GM19238 (cell line): Measurements from ENCODE around the gene SGIP1.

ENCODE experiments used
- DNase-seq: peaks from one replicate; pipeline ENCODE4 v3.0.0; 2011; ENCODE audit warnings: low spot score; ENCODE audit not compliant: insufficient read length

The SGIP1 gene

DNA sequence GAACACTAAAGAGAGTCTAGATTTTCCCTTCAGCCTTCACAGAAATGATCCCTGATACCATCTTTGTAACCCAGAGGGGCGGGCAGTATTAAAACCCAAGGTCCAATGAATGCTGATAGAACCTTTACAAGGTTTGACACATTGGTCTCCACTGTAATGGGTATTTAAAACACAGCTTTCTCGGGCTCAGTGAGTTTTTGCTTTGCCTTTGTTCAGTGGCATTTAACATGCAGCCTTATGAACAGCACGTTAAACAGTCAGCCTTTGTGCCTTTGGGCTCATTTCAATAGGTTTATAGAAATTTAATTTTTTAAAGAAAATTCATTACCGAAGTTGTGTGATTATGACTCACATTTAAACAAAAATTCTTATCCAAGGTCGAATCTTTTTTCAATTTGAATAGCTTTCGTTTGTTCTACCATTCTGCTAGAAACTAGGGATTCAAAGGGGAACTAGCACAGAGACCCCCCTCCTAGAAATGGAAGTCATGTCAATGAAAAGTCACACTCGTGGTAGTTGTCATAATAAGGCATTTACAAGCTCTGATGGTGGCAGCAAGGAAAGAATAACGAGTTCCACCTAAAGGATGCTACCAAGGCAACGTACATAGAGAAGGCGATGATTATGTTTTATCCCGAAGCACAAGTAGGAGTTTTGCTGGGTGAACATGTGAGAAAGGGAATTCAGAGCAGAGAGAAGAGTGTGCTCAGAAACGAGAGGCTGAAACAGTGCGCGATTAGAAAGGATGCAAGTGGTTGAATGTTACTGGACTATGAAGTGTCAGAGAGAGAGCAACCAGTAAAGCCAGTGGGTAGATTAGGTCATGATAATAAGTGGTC lies 66.2 kb downstream of the SGIP1 start:
- DNase-seq, result no peak

DNA sequence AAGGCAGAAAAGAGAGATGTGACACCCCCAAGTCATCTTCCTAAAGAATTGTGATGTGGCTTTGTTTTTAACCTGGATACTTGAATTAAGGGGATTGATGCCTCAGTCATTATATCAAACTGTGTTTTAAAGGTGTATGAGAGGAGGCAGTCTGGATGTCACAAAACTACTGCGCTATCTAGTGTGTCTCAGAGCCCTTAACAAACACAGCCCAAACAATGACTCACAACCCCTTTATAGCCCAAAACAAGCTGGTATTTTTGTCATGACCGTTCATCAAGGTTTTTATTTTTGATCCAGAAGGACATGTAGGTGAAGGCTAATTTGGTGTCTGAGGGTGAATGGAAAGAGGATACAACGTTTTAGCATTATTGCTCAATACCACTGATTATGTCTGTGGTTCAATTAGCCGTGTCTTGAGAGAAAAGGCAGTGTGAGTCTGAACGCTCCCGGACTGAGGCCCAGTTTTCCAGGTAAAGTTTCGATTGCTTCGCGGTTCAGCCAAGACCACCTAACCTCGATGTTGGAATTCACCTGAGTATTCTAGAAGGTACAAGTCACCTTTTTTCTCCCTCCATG lies 71.6 kb downstream of the SGIP1 start:
- DNase-seq, result no peak

DNA sequence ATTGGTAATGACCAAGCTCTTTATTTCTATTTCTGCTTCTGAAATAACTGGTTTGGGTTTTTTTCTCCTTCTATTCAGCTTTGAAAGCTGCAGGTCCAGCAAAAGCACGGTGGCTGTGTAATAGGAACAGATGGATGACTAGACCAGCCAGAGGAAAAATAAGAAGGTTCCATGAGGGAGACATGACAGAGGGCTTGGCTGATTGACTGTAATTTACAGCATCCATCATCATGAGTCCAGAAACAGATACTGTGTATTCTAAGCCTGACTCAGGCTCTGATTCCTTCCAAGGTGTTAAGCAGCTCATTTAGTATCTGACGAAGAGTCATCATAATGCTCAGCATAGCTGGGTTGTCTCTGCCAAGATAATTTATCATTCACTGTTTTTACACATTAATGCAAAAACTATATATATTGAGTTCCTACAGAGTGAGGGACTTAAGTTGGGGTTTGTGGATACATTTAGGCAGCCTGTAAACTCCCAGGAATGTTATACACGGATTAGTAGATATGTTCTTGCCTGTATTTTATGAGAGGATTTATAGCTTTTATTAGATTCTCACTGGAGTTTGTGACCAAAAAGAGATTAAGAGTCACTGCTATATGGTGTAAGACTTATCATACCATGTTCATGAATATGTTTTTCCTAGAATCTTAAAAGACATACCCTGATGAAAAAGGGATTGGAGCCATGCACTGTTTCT lies 72.6 kb downstream of the SGIP1 start:
- no peak for DNase-seq

DNA sequence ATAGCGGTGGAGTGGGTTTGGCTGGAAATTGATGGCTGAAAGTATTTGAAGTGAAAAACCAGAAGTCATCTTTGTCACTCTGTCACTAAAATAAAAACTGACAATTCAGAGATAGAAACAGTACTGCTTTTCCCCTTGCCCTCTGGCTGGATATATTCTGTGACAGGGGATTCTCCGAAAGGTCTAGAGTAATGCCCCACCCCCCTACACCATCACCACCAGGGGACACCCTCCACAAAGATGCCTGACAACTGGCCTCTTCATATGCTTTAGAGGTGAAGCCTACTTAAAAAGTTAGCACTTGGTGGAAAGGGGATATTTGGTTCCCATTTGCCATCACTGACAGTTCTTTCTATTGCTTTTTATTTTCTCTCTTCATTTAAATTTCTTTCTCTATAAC lies 73.5 kb downstream of the SGIP1 start:
- DNase-seq, result no peak

DNA sequence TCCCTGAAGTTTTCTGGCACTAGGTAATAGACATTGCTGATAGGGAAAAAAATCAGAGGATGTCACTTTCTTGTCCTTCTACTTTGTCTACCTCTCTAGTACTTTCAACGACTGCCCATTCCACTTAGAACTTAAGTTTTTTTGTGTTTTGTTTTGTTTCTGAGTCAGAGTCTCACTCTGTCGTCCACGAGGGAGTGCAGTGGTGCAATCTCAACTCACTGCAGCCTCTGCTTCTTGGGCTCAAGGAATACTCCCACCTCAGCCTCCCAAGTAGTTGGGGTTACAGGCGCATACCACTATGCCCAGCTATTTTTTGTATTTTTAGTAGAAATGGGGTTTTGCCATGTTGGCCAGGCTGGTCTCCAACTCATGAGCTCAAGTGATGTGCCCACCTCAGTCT lies 79.2 kb downstream of the SGIP1 start:
- DNase-seq, result no peak

DNA sequence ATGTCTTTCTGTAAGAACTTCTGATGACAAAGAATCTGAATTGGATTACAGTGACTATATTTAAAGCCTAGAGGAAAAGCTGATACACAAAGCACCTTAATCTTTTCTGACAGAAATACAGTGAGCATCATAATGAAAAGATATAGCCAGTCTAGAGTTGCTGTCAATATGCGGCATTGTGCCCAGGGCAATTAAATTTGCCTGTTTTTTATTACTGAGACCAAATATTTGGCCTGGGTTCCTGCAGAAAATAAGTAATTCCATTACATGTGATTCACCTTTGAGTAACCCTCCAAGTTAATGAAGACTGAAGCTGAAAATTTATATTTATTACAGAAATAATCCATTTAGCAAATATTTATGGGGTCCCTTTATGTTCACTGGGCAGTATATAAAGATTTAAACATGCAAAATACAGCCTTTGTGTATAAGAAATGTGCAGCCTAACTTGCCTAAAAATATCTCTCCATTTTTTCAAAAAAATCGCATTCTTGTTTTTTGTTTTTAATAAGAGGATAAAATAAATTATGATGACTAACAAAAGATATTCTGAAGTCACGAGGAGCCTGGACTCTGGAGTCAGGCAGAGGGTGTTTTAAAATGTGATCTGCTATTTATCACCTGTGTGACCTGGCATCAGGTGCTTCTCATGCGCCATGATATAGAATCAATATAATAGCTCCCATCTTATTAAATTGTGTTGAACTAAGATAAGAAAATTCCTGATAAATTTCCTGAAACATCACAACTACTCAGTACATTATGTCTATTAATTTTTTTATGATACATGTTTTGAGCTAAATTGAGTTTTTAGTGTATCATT lies 83.6 kb downstream of the SGIP1 start:
- DNase-seq, result no peak

DNA sequence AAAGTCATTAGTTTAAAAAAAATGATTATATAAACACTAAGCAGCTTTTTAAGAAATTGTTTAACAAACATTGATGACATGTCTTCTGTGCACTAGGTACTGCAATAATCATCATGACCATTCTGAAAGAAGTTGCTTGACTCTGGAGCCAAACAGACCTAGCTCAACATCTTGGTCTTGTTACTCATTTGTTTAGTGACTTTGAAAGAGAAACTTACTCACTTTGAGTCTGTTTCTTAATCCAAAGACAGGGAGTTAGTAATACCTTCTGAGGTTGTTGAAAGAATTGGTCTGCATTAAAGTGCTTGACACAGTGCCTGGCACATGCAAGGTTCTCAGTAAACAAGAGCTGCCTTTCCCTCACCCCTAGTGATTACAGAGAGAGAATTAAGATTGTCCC lies 84.4 kb downstream of the SGIP1 start:
- DNase-seq, result no peak

DNA sequence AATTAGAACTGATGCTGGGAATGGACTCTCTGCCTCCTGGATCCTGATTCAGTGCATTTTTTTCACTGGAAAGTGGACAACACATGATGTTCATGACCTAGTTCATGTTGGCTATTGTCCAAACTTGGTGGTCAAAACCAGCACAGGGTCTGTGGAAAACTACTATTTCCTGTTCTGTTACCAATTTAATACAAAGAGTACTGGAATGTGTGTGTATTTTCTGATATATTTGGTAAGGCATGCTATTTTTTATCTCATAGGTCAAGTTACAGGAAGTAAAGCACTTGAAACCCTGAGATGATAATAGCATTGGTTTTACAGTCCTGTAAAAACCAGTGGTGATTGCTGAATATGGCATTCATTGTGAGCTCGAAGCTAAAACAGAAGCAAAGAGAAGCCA lies 89.9 kb downstream of the SGIP1 start:
- no peak for DNase-seq

DNA sequence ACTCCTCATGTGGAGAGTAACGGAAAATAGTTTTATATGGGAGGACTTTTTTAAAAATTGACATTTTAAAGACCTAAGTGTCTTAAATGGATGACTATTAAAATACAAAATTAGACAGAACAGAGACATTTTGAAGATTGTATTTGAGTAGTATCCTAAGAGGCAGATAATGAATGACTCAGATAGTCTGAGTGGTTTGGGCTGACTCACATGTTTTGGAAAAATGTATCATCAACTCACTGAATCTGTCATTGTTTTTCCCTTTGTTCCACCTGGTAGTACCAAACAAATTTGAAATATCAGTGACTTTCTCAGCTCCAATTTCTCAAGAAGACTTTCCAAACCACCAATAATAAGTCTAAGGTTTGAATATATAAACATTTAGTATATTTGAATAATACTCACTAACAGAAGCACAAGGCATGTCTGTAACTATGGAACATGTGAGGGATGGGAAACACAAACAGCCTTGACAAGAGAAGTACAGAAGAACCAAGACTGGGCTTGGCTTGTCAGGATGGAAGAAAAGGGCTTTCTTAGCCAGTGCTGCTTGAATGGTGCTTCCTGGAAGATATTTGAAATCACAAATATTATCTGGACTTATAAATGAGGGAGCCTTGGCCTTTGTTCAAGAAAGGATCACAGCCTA lies 90.6 kb downstream of the SGIP1 start:
- DNase-seq, result no peak

DNA sequence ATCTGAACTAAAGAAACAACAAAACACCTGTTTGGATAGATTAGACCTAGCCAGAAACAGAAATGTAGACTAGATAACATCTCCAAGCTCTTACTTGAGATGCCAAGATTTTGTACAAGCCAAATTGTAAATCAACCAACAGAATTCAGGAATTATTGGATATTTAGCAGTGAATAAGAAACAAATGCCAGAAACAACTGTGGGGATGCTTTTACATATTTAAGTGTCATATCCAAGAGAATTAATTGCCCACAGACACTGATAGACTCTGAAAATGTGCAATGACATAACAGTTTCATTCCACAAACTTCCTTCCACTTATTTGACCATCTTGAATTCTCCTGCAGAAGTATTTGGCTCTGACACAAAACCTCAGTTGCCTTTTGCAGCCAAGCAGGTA lies 92.3 kb downstream of the SGIP1 start:
- DNase-seq, result no peak

DNA sequence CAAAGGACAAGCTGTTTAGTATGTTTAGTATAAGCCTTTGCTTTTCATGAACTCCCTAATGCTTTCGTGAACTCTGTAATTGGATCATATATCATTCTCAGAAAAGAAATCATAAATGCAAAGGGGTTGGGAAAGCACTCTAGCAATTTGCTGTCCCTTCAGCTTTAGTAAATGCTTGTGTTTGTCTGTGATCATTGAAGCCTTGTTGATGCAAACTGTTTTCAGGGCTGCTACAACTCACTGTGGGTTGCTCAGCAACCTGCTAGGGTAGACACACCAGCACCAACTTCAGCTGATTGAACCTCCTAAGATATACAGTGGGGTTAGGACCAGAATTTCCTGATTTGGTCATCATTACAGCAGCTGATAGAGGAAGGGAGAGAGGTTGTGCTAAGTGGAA lies 95.0 kb downstream of the SGIP1 start:
- DNase-seq, result no peak

DNA sequence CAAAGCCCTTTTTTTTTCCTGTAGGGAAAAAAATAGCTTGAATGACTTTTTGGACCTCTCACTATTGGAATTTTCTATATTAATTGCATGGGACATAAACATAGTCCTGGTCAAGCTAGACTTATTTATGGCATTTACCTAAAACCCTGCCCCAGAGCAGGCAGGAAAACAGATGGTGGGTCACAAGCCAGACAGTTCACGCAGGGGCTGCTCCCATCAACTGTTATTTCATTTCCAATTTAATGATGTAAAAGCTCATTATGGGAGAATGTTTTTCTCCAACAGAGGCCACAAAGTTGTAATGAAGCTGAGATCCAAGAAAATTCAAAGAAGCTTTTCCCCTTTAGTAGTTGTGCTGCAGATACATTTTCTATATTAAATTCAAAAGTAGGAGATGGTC lies 99.2 kb downstream of the SGIP1 start:
- no peak for DNase-seq

DNA sequence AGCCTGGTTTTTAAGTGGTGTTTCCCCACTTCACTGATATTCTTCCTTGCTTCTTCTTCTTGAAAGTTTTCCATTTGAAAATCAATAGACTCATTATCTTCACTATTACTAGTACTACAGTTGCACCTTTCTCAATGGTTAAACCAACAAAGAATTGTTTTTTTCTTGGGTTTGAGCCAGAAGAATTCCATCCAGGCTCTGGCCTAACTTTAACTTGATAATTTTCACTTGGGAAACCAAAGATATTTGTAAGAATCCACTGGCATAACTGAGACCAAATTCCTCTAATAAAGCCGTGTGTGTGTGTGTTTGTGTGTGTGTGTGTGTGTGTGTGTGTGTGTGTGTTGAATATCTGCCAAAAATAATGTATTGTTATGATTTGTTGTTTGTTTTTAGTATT lies 103.2 kb downstream of the SGIP1 start:
- no peak for DNase-seq

DNA sequence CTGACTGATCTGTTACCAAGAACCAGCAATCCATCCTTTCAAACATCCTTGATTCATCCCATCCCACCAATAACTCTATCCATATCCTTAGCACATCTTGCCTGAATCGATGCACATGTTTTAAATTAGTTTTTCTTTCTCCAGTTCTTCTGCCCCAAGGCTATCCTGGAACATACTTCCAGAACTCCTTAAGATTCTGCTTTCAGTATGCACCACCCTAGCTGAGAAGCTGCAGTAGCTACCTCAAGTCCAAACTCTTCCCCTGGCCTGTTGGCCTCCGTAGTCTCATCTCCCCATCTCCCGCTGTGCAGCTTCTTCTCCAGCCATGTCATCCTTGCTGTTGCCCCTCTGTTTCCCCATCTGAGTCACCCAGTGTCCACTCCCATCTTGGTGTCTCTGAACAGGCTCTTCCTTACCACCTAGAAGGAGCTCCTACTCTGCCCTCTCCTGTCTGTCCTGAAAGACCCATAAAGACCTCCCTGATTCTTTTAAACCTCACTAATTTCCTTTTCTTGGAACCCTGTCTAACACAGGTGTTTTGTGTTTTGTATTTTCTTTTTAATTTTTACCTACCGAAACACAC lies 108.0 kb downstream of the SGIP1 start:
- DNase-seq, result no peak

DNA sequence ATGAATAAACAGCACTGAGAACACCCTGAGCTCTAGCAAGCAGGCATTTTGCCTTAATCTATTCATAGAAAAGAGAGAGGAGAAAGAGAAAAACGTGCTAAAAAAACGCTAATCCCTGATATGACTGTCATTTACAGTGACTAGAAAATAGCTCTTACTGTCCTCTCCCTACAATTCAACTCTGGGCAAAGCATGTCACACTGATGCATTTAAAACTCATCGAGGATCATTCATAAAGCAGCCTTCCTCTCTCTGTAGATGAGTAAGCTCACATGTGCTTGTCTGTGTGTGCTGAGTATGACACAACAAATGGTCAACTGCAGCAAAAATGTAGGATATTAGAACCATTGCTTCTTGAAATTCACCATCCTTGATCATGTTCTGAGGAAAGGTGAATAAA lies 109.0 kb downstream of the SGIP1 start:
- no peak for DNase-seq

DNA sequence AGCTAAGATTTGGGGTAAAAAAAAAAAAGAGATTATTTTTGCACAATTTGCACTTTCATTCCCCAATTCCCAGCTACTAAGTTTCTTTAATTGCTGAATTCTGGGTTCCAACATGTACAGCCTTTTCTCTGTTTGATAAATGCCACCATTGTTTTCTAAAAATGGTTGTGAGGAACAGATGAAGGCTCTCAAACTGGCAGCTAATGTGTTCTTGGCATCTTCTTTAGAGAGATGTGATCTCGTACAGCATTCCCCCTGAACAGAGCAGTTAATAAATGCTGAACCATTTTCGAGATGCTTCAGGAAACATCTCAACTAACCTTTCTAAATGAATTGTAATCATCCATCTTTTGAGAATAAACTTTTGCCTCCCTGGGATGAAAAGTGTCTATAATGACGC lies 110.4 kb downstream of the SGIP1 start:
- no peak for DNase-seq

DNA sequence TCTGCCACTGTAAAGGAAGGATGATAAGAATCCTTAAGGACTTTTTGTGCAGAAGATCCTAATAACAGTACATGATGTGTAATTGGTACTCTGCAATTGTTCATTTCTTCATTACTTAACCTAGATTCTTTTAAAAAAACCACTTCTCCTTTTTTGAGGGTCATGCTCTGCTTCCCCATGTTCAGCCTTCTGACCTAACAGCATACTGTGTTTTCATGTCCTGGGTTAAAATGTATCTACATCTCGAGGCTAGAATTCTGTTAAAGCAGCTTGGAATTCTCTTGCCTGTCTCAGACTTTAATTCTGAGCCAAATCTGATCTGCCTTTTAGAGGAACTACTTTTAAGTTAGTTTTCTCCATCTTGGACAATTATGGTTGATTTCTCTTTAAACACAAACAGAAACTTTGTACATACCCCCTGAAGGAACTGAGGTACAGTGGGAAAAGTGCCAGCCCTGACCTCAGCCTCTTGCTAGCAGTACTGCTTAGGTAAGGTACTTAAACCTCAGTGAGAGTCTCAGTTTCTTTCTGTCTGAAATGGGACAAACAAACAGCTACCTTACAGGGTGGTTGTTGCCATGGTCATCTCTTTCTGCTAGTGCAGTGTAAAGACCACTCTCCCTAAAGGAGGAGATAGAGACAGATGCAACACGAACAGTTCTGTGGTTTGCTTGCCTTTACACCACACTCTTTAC lies 115.1 kb downstream of the SGIP1 start:
- no peak for DNase-seq

DNA sequence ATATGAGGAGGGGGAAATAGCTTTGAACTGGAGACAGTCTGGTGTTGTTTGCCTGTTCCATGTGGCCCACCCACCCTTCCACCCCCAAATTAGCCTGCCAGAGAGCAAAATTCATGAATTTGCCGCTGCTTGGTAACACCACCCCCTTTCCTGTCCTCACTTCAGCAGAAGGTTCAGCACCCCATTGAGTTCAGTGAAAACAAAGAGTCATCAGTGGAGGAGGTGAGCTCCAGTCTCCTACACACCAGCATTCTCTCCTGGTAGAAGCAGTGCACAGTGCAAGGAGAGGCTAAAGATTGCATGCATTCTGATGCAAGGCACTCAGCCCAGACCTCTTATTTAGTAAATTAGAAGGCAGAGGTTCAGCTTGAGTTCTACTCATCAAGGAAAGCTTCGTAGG lies 118.6 kb downstream of the SGIP1 start:
- no peak for DNase-seq

DNA sequence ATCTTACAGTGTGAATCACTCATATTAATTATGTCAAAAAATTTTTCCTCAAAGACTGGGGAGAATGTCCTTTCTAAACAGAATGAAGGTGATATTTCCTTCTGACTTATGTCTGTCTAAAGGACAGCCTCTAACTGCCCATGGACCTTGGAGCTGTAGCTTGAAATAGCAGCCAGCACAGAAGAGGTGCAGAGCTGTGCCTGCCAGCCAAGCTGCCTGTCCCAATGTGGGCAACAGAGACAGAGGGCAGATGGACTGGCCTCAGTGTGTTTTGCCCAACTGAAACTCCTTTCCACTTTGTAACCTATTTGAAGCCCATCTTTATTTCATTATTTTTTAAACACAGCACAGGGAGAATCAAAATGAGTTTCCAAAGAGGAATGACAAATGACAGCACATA lies 120.7 kb downstream of the SGIP1 start:
- DNase-seq, result no peak

DNA sequence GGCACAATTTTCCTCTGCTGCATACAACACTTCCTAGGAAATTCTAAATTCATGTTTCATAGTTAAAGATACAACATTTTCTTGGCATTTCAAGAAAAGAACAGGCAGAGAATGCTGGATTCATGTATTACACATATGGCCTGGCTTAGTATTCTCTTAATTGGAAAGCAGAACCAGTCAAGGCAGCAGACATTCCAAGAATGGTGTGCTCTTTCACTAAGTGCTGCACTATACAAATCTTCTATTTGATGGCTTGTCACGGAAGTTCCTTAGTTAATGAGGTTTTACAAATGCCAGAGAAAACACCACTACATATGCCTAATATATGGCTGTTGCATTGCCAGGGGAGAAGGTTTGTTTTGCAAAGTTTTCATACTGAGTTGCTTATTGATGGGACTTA lies 137.5 kb downstream of the SGIP1 start:
- no peak for DNase-seq
